ENCODE data around the gene TTC5. TPM values are rescaled to one million over a fixed set of nuclear protein-coding genes. Genes with fewer than 3 reads are reported as not detected.
A peak's percentile ranks its signal among the peaks of the same experiment; 100 is the strongest.
"Not testable (repeated sequence)": the region's sequence is repeated elsewhere in the genome, so short reads cannot be mapped to it uniquely, and the experiment has no call there.

The TTC5 gene
- total RNA-seq, 1 experiment from 2014 or later: 20.7 TPM

DNA sequence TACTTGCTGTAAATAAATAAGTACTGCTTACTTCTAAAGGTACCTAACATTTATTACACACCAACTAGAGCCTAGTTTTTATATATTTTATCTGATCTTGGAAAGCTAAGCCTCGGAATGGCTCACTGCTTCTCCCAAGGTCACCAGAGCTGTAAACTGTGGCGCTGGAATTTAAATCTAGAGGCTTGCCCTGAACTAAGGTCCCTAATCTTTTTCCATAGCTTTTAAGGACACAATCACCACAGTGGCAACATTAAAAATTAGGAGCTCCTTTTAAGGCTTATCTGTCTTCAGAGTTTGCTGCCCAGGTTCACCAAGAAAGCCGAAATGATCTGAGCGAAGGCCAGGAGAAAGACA lies 26.7 kb upstream of the TTC5 start:
- no peak for DNase-seq (ENCODE audit: low read depth in 1 of 2, low spot score in 2 of 2)
- H3K9me3 ChIP-seq (replicated peaks): no peaks in the 10 kb centered on the region

DNA sequence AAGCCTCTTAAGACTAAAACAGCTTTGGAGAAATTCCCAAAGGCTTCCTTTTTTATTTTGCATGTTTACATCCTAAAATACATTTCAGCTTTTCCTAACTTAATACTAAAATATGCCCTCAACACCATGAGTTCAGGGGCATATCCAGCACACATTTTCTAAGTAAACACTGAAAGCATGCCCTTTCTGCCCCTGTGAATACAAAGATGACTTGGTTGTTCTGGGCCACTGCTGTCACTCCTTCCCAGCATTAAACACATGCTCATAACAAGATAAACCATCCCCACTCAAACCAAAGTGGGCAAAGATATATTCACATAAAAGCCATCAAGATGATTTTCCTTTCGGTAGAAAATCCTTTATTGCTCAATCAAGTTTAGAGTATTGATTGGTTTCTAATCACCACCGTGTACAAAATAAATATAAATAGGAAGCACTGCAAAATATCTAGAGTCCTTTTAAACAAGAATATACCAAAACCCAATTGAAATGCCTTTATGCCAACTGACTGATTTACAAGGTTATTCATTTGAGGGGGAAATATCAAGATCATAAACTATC lies 25.4 kb upstream of the TTC5 start:
- Histone ChIP-seq H3K9me3 (replicated peaks) (no peaks in the 10 kb centered on the region), H3K27ac (no peak overlapping the region), H3K27me3 (replicated peaks) (no peaks in the 10 kb centered on the region), H3K4me3 (no peak overlapping the region), H3K36me3 (peaks cover 27% of the 10 kb centered on the region), H3K4me1 (replicated peaks) (no peaks in the 10 kb centered on the region; the same call in 1 of the 2 replicates)
- DNase-seq (ENCODE audit: low read depth in 1 of 2, low spot score in 2 of 2): no peak

More for the DNA sequence above, 26.7 kb upstream of the TTC5 start:
- Histone ChIP-seq H3K36me3 (peaks cover 17% of the 10 kb centered on the region; the same call in 1 of the 2 replicates), H3K27me3 (replicated peaks) (no peaks in the 10 kb centered on the region), H3K4me3 (peak overlapping the region; percentile 44), H3K27ac (peak overlapping the region; percentile 64), H3K4me1 (replicated peaks) (no peaks in the 10 kb centered on the region; the same call in 1 of the 2 replicates)

DNA sequence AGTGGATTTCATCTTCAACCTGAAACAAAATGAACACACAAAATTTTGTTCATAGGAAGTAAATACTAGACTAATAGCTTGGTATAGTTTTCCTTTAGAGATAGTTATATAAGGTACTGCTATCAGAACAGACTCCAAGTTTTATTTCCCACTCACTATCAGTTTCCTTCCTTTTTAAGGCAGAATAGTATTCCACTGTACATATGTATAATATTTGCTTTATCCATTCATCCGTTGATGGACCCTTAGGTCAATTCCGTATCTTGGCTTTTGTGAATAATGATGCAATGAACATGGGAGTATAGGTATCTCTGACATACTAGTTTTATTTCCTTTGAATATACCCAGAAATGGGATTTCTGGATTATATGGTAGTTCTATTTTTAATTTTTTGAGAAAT lies 23.6 kb upstream of the TTC5 start:
- no peaks in the 10 kb centered on the region; the same call in 1 of the 2 replicates for H3K4me1 ChIP-seq (replicated peaks)
- peaks cover 43% of the 10 kb centered on the region for H3K36me3 ChIP-seq
- H3K27ac ChIP-seq: no peak overlapping the region
- H3K9me3 ChIP-seq (replicated peaks): no peaks in the 10 kb centered on the region
- H3K4me3 ChIP-seq: no peak overlapping the region
- no peak for DNase-seq (ENCODE audit: low read depth in 1 of 2, low spot score in 2 of 2)
- H3K27me3 ChIP-seq (replicated peaks): no peaks in the 10 kb centered on the region

DNA sequence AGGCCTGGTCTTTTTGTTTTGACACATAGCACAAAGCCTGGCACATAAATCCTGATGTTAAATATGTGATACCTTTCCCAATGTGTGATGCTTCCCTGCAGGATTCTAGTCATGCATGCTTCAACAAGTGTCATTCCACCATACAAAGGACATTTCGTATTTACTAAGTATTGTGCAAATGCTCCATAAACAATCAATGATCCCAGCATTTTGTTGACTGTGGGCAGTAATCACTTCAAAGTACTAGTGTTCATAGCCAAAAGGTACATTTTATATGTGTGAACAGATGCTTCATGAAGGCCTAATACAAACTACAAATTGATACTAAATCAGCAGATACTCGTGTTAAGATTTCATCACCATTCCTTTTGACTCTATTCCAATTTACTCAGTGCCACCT lies 23.0 kb upstream of the TTC5 start:
- Histone ChIP-seq H3K36me3 (peaks cover 48% of the 10 kb centered on the region), H3K9me3 (replicated peaks) (no peaks in the 10 kb centered on the region), H3K4me3 (no peak overlapping the region), H3K27ac (no peak overlapping the region), H3K4me1 (replicated peaks) (no peaks in the 10 kb centered on the region; the same call in 1 of the 2 replicates), H3K27me3 (replicated peaks) (no peaks in the 10 kb centered on the region)
- no peak for DNase-seq (ENCODE audit: low read depth in 1 of 2, low spot score in 2 of 2)

DNA sequence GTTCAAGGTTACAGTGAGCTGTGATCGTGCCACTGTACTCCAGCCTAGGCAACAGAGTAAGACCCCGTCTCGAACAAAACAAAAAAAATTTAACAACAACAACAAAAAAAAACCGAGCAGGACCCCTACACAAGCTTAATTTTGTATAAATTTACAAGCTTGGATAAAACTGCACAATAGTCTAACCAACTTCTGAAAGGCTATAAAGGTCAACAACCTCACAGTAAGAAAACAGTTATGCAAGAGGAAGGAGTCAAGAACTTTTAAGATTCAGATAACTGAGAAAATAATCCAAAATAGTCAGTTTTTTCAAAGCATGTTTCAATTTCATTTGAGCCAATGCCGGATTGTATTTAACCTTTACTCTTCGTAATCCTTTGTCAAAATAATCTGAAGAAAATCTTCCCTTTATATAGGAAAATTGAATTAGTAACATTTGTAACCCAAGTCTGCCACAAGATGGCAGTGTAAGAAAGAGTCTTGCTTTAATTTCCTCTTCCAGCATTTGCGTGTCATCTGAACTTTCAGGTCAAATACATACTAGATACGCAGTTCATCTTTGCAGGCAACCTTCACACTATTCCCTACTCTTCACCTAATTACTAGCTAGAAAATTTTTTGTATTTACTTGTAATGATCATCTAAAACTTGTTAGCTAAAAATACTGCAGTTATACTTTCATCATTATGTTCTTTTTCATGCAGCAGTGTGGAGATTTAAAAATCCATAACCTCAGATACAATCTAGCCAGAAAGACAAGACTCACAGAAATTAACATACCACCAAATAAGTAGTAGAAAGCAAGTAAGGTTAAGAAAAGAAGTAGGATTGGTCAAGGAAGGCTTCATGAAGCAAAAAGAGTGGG lies 21.5 kb upstream of the TTC5 start:
- no peak overlapping the region for H3K4me3 ChIP-seq
- H3K27ac ChIP-seq: no peak overlapping the region
- H3K27me3 ChIP-seq (replicated peaks): no peaks in the 10 kb centered on the region
- peak in 1 of 2 experiments; percentile 53 for DNase-seq (ENCODE audit: low read depth in 1 of 2, low spot score in 2 of 2)
- peaks cover 53% of the 10 kb centered on the region for H3K36me3 ChIP-seq
- H3K4me1 ChIP-seq (replicated peaks): no peaks in the 10 kb centered on the region; the same call in 1 of the 2 replicates
- H3K9me3 ChIP-seq (replicated peaks): no peaks in the 10 kb centered on the region

DNA sequence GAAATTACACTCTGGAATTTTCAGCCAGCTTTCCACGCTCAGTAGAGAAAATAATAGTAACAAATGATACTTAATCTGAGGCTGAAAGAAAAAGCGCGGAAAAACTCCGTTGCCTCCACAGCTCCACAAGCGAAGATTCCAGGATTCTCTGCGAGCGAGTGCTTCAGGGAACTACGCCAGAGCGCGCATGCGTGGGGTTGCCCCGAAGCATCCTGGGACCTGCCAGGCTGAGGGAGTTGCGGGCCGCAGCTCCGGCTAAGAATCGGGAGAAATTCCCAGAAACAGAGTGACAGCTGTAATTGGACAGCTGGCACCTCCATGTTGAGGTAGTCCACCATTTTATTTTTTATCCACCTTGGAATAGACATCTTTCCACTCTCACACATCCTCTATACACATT lies 12.0 kb upstream of the TTC5 start:
- no peaks in the 10 kb centered on the region for H3K9me3 ChIP-seq (replicated peaks)
- no peaks in the 10 kb centered on the region for H3K27me3 ChIP-seq (replicated peaks)
- H3K27ac ChIP-seq: no peak overlapping the region
- no peak overlapping the region for H3K4me3 ChIP-seq
- DNase-seq (ENCODE audit: low read depth in 1 of 2, low spot score in 2 of 2): no peak
- H3K4me1 ChIP-seq (replicated peaks): no peaks in the 10 kb centered on the region
- H3K36me3 ChIP-seq: peaks cover 74% of the 10 kb centered on the region

DNA sequence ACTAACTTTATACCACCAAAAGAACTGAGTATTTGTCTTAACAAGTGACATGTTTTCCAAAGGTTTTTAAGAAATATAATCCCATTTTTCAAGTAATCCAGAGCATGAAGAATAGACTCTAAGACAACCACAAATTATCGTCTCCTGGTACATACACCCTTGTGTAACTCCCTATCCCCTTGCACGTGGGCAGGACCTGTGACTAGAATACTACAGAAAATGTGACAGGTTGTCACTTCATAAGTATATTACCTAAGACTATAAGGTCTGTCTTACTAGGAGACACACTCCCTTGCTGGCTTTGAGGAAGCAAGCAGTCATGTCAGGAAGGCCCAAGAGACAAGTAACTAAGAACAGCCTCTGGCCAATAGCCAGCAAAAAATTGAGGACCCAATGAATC lies 8.3 kb upstream of the TTC5 start:
- no peak overlapping the region for H3K4me3 ChIP-seq
- DNase-seq (ENCODE audit: low read depth in 1 of 2, low spot score in 2 of 2): no peak
- no peaks in the 10 kb centered on the region for H3K27me3 ChIP-seq (replicated peaks)
- H3K4me1 ChIP-seq (replicated peaks): no peaks in the 10 kb centered on the region
- H3K27ac ChIP-seq: no peak overlapping the region
- no peaks in the 10 kb centered on the region for H3K9me3 ChIP-seq (replicated peaks)
- peaks cover 58% of the 10 kb centered on the region for H3K36me3 ChIP-seq

DNA sequence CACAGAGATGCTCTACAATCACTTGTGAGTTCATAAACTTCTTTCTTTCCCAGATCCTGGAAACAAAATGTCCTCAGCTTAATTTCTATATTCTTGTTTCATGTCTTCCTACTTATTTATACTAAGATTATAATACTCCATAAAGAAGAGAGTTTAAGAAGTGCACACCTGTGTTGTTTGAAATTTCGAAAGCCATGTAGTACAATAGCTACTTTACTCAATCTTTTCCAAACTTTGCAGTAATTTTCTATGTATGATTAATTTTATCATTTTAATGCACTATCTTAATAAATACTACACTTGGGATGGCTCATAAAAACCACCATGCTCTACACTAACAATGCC lies 300 bp upstream of the TTC5 start:
- H3K4me3 ChIP-seq: peak overlapping the region; percentile 49
- H3K27ac ChIP-seq: no peak overlapping the region
- no peak for DNase-seq (ENCODE audit: low read depth in 1 of 2, low spot score in 2 of 2)
- peaks cover 8% of the 10 kb centered on the region for H3K36me3 ChIP-seq
- H3K4me1 ChIP-seq (replicated peaks): peaks cover 18% of the 10 kb centered on the region
- H3K27me3 ChIP-seq (replicated peaks): no peaks in the 10 kb centered on the region
- no peaks in the 10 kb centered on the region for H3K9me3 ChIP-seq (replicated peaks)

DNA sequence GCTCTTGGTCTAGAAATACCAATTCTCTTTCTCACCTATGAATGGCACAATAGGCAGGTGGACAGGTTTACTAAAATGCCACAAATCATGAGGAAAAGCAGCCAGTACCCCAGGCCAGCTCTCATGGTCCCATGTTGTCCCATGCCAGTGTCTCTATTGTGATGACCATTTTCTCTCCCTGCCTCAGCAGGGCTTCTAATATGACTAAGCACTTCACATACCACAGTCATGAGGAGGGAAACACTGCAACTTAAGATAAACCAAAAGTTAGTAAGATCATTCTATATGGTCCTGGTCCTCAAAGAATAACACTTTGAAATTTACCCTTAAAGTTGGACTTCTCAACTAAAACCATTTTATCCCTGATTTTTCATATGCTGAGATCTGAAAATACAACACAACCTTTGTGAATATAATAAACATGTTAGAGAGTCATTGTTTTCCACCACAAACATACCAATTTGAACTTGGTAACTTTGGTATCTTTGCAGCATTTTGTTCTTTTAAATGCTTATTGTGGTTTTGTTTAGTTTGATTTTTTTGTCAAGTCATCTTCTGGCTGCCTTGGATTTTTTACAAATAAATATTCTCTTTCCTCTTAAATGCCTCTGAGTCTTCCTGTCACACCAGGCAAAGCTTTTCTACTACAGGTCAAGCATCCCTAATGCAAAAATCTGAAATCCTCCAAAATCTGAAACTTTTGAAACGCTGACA lies 3.6 kb downstream of the TTC5 start:
- no peak overlapping the region for H3K4me3 ChIP-seq
- H3K27me3 ChIP-seq (replicated peaks): no peaks in the 10 kb centered on the region
- DNase-seq (ENCODE audit: low read depth in 1 of 2, low spot score in 2 of 2): peak in 1 of 2 experiments; percentile 26
- H3K9me3 ChIP-seq (replicated peaks): no peaks in the 10 kb centered on the region
- H3K36me3 ChIP-seq: peaks cover 23% of the 10 kb centered on the region
- H3K27ac ChIP-seq: peak overlapping the region; percentile 33; the same call in 1 of the 2 replicates
- H3K4me1 ChIP-seq (replicated peaks): peaks cover 18% of the 10 kb centered on the region

DNA sequence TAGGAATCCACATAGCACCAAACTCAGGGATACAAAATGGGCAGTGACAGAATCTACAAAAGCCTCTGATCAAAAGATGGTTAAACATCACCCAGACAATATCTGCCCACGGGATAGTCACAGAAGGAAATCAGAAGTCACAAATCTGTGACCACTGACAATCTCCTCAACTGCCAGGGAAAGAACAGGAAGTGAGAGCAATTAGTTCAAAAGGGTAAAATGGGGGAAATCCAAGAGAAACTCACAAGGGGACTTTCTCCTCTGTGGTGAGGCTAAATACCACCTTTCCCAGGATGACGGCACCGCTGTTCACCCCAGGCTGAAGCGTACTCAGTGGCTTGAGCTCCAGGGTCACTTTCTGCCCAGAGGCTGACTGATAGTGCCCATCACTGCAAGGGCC lies 10.7 kb downstream of the TTC5 start:
- no peaks in the 10 kb centered on the region for H3K4me1 ChIP-seq (replicated peaks)
- no peak overlapping the region for H3K27ac ChIP-seq
- H3K4me3 ChIP-seq: no peak overlapping the region
- peaks cover 16% of the 10 kb centered on the region for H3K36me3 ChIP-seq
- no peaks in the 10 kb centered on the region for H3K9me3 ChIP-seq (replicated peaks)
- H3K27me3 ChIP-seq (replicated peaks): no peaks in the 10 kb centered on the region
- DNase-seq (ENCODE audit: low read depth in 1 of 2, low spot score in 2 of 2): no peak

DNA sequence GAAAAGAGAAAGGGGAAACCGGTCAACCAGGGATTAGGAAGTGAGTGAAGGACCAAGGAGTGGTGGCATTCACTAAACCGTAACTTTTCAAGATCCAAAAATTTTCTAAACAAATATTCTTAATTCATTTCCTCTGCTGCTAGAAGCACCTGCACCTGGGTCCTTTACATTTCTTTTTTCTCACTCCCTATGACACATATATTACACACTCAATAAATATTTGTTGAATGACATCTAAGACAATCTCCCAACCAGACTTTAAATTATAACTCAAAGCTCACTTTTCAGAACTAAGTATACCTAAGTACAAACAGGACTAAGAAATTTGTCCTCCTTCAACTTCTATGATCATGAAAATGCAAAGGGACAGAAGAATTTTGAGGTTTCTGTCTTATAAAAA lies 11.1 kb downstream of the TTC5 start:
- Histone ChIP-seq H3K9me3 (replicated peaks) (no peaks in the 10 kb centered on the region), H3K4me1 (replicated peaks) (no peaks in the 10 kb centered on the region), H3K36me3 (peaks cover 16% of the 10 kb centered on the region), H3K27ac (no peak overlapping the region), H3K27me3 (replicated peaks) (no peaks in the 10 kb centered on the region), H3K4me3 (no peak overlapping the region)
- DNase-seq (ENCODE audit: low read depth in 1 of 2, low spot score in 2 of 2): no peak

DNA sequence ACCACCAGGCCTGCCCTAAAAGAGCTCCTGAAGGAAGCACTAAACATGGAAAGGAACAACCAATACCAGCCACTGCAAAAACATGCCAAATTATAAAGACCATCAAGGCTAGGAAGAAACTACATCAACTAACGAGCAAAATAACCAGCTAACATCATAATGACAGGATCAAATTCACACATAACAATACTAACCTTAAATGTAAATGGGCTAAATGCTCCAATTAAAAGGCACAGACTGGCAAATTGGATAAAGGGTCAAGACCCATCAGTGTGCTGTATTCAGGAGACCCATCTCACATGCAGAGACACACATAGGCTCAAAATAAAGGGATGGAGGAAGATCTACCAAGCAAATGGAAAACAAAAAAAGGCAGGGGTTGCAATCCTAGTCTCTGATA lies 23.8 kb downstream of the TTC5 start:
- H3K27me3 ChIP-seq (replicated peaks); H3K4me1 ChIP-seq (replicated peaks); H3K4me3 ChIP-seq: not testable (repeated sequence)

DNA sequence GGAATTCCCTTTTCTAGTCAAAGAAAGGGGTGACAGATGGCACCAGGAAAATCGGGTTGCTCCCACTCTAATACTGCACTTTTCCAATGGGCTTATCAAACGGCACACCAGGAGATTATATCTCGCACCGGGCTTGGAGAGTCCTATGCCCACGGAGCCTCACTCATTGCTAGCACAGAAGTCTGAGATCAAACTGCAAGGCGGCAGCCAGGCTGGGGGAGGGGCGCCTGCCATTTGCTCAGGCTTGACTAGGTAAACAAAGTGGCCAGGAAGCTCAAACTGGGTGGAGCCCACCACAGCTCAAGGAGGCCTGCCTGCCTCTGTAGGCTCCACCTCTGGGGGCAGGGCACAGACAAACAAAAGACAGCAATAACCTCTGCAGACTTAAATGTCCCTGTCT lies 25.5 kb downstream of the TTC5 start:
- DNase-seq (ENCODE audit: low read depth in 1 of 2, low spot score in 2 of 2); H3K4me3 ChIP-seq; H3K36me3 ChIP-seq; H3K4me1 ChIP-seq (replicated peaks); H3K27ac ChIP-seq; H3K9me3 ChIP-seq (replicated peaks); H3K27me3 ChIP-seq (replicated peaks): not testable (repeated sequence)

More for the DNA sequence above, 23.8 kb downstream of the TTC5 start:
- not testable (repeated sequence) for H3K9me3 ChIP-seq (replicated peaks); H3K36me3 ChIP-seq; DNase-seq (ENCODE audit: low read depth in 1 of 2, low spot score in 2 of 2); H3K27ac ChIP-seq

DNA sequence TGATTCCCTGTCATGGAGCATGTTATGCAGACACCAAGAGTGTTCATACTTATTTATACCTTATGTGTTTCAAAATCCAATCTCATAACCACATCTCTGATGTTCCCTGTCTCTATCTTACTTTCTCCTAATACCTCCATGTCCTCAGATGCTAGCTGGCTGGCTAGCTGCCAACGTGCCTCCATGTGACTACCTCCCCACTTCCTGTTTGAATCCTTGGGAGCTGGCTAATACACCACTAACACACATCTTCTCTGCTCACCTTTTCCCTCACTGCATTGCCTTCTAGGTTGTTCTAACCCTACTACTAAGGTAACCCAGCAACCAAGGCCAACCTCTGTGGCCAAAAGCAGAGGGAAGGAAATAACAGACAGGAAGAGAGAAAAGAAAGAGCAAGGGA lies 27.3 kb downstream of the TTC5 start:
- H3K36me3 ChIP-seq: no peaks in the 10 kb centered on the region
- H3K4me1 ChIP-seq (replicated peaks): no peaks in the 10 kb centered on the region
- no peak for DNase-seq (ENCODE audit: low read depth in 1 of 2, low spot score in 2 of 2)
- H3K4me3 ChIP-seq: no peak overlapping the region
- H3K27me3 ChIP-seq (replicated peaks): no peaks in the 10 kb centered on the region
- no peak overlapping the region for H3K27ac ChIP-seq
- H3K9me3 ChIP-seq (replicated peaks): no peaks in the 10 kb centered on the region
